Left lung (tissue), 10 donors: ENCODE data around the gene ATP6V0A4. TPM values are rescaled to one million over a fixed set of nuclear protein-coding genes. Genes with fewer than 3 reads are reported as not detected.

ENCODE experiments used
- ATAC-seq: fragments of 200-7000 bp; cut with Tn5 transposase; one replicate; pipeline ENCODE4 v1.9.1; 2020; ENCODE audit warnings: moderate library complexity
- DNase-seq, 4 donors: peaks; one replicate each; pipeline ENCODE4 v3.0.0-alpha.2; 2013 to 2020
- H3K27ac ChIP-seq, 2 donors: fragments of 200-600 bp; sonication (generic) in 1 of 2; one replicate each; pipeline versions ENCODE4 v1.5.0 to v1.8.0; 2020 to 2021
- H3K27me3 ChIP-seq, 2 donors: fragments of 200-600 bp; sonication (generic) in 1 of 2; one replicate each; pipeline versions ENCODE4 v1.5.0 to v1.8.0; 2020 to 2021
- H3K36me3 ChIP-seq, 2 donors: fragments of 200-600 bp; sonication (generic) in 1 of 2; one replicate each; pipeline versions ENCODE4 v1.5.0 to v1.8.0; 2020 to 2021
- H3K4me1 ChIP-seq, 2 donors: fragments of 200-600 bp; one replicate each; pipeline ENCODE4 v1.8.0; 2021
- H3K4me3 ChIP-seq, 2 donors: fragments of 200-600 bp; sonication (generic) in 1 of 2; one replicate each; pipeline versions ENCODE4 v1.5.0 to v1.8.0; 2020 to 2021; ENCODE audit warnings: mild to moderate bottlenecking in 1 of 2
- H3K9me3 ChIP-seq, 2 donors: fragments of 200-600 bp; sonication (generic) in 1 of 2; one replicate each; pipeline versions ENCODE4 v1.5.0 to v1.8.0; 2020 to 2021
- intact Hi-C, 2 donors: fragments of 100-400 bp; cut with DNase I; formaldehyde crosslinking; loops; one replicate each; pipeline versions ENCODE4 v1.11.2 to v1.14.2; 2022
- polyA plus RNA-seq, 6 donors: library from polyadenylated mRNA; unstranded; fragments of 120-200 nt; gene quantifications; one replicate each; pipeline ENCODE4 v1.2.1, GENCODE V29; 2013; ENCODE audit not compliant: insufficient read length in 6 of 6
- total RNA-seq, 2 donors: library from RNA; stranded (reverse); fragmentation: NEBNext Ultra II Directional; extraction: Animal tissue kit (Norgen Biotek cat#: 25700); gene quantifications; one replicate each; pipeline ENCODE4 v1.2.1, GENCODE V29; 2021
- TF ChIP-seq, protein P1 (sequence below), 2 donors: fragments of 200-600 bp; sonication (generic) in 1 of 2; IDR thresholded peaks; one replicate each; pipeline versions ENCODE4 v1.5.0 to v1.8.0; 2021; ENCODE audit warnings: antibody characterized with exemption in 2 of 2
- donor health status: DM: no; HTN: yes; CAD: no.
- donor health status: DM: no; HTN: no; CAD: no.

The ATP6V0A4 gene
- total and polyA plus RNA-seq, 8 donors = 0.52 to 7.3 (median 0.87) TPM

DNA sequence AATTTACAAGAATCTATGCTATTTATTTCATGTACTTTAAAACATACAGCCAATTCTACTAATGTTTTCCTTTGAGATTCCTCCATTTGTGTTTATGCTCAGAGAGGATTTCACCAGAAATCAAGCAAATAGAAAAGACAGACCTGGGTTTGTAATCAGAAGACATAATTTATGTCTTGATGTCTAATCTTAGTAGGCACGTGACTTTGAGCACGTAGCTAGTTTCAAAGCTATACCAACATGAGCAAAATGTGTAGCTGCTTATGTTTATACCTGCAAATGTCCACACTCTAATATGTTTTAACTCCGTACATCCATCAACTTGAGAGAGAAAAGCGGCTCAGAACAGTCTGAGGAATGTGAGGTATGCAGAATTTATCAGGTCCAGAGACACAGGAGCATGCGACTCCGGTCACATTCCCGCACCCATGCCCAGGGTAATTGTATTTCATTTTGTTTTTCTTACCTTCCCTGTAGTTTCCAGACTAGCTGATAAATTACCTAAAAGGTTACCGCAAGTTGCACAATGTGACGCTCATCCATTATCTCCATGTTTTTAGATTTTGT, 136.8 kb downstream of the ATP6V0A4 start:
- ATAC-seq (no peak), DNase-seq (no peak)
- no peak overlapping the region for H3K27ac ChIP-seq
- H3K4me1 ChIP-seq = no peaks in the 10 kb centered on the region
- no peaks in the 10 kb centered on the region for H3K9me3 ChIP-seq
- H3K27me3 ChIP-seq = peaks cover 0 to 19% of the 10 kb centered on the region in 2 donors
- TF ChIP-seq, protein P1, sequence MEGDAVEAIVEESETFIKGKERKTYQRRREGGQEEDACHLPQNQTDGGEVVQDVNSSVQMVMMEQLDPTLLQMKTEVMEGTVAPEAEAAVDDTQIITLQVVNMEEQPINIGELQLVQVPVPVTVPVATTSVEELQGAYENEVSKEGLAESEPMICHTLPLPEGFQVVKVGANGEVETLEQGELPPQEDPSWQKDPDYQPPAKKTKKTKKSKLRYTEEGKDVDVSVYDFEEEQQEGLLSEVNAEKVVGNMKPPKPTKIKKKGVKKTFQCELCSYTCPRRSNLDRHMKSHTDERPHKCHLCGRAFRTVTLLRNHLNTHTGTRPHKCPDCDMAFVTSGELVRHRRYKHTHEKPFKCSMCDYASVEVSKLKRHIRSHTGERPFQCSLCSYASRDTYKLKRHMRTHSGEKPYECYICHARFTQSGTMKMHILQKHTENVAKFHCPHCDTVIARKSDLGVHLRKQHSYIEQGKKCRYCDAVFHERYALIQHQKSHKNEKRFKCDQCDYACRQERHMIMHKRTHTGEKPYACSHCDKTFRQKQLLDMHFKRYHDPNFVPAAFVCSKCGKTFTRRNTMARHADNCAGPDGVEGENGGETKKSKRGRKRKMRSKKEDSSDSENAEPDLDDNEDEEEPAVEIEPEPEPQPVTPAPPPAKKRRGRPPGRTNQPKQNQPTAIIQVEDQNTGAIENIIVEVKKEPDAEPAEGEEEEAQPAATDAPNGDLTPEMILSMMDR (IDR thresholded peaks at IDR 0.05) = no peak
- no peaks in the 10 kb centered on the region for H3K36me3 ChIP-seq
- intact Hi-C loops = no loop called here
- H3K4me3 ChIP-seq = no peak overlapping the region

DNA sequence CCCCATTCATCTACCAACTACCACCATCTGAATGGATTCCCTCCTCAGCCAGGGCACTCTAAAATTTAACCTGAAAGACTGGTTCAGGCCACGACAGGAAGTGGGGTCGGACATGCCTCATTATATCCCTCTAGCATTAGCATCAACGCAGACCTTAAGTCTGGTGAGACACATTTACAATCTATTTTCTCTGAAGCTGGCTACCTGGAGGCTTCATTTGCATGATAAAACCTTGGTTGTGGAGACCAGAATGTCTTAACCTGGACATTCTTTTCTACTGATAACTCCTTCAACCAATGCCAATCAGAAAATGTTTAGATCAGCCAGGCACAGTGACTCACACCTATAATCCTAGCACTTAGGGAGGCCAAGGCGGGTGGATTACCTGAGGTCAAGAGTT, 139.1 kb downstream of the ATP6V0A4 start:
- TF ChIP-seq, protein P1 (IDR thresholded peaks at IDR 0.05) = no peak
- H3K4me3 ChIP-seq = no peak overlapping the region
- H3K36me3 ChIP-seq = no peaks in the 10 kb centered on the region
- intact Hi-C loops = no loop called here
- no peaks in the 10 kb centered on the region for H3K4me1 ChIP-seq
- ATAC-seq = no peak
- H3K9me3 ChIP-seq = peaks cover 0 to 10% of the 10 kb centered on the region in 2 donors
- DNase-seq = no peak
- no peak overlapping the region for H3K27ac ChIP-seq
- H3K27me3 ChIP-seq = peaks cover 0 to 2% of the 10 kb centered on the region in 2 donors

DNA sequence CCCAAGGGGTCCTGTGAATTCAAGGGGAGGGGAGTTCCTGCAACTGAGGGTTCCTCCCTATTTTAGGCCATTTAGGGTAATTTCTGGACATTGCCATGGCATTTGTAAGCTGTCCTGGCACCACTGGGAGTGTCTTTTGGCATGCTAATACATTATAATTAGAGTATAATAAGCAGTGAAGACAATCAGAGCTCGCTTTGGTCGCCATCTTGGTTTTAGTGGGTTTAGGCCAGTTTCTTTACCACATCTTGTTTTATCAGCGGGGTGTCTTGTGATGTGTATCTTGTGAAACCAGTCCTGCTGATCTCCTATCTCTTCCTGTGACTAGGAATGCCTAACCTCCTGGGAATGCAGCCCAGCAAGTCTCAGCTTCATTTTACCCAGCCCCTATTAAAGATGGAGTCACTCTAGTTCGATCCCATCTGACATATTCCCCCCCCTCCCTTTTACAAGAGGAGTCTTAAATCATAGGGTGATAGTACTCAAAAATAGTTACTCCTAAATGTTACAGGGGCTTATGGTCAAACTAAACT, 140.1 kb downstream of the ATP6V0A4 start:
- H3K36me3 ChIP-seq = no peaks in the 10 kb centered on the region
- DNase-seq (no peak), ATAC-seq (no peak)
- H3K9me3 ChIP-seq = peaks cover 0 to 12% of the 10 kb centered on the region in 2 donors
- intact Hi-C loops = no loop called here
- H3K27ac ChIP-seq = no peak overlapping the region
- no peak overlapping the region for H3K4me3 ChIP-seq
- TF ChIP-seq, protein P1 (IDR thresholded peaks at IDR 0.05) = no peak
- H3K27me3 ChIP-seq = no peaks in the 10 kb centered on the region
- H3K4me1 ChIP-seq = no peaks in the 10 kb centered on the region

- no peak for ATAC-seq
- no peaks in the 10 kb centered on the region for H3K4me1 ChIP-seq
- no peaks in the 10 kb centered on the region for H3K27me3 ChIP-seq
- H3K27ac ChIP-seq = no peak overlapping the region
- intact Hi-C loops = no loop called here
- TF ChIP-seq, protein P1 (IDR thresholded peaks at IDR 0.05) = no peak
- H3K36me3 ChIP-seq = no peaks in the 10 kb centered on the region
- no peak for DNase-seq
- no peak overlapping the region for H3K4me3 ChIP-seq
- peaks cover 0 to 14% of the 10 kb centered on the region in 2 donors for H3K9me3 ChIP-seq
Measured at GRCh38 chr7:138656952-138657351, 141.0 kb downstream of the ATP6V0A4 start.

Other genes with a start within 250 kb of the ATP6V0A4 start
- under 1 TPM in 1 of 2 donors, not detected in 1; 0.26 TPM for gene SVOPL, start 96.8 kb downstream of the ATP6V0A4 start, total RNA-seq
- gene SVOPL, start 96.8 kb downstream of the ATP6V0A4 start, polyA plus RNA-seq = 1 to 10 TPM; 1.9 to 3.8 (median 2.9) TPM
- 10 to 100 TPM in 1 of 2 donors, under 1 TPM in 1; 0.05 to 32.8 TPM for gene TMEM213, start 202 bp downstream of the ATP6V0A4 start, total RNA-seq
- 1 to 10 TPM in 2 of 6 donors, under 1 TPM in 4; 0.40 to 1.3 (median 0.84) TPM for gene TMEM213, start 202 bp downstream of the ATP6V0A4 start, polyA plus RNA-seq
- gene KIAA1549, start 183.2 kb upstream of the ATP6V0A4 start, total RNA-seq = 1 to 10 TPM; 4.1 to 4.8 TPM
- gene KIAA1549, start 183.2 kb upstream of the ATP6V0A4 start, polyA plus RNA-seq = 10 to 100 TPM; 13.9 to 16.9 (median 15.6) TPM
- 10 to 100 TPM in 1 of 2 donors, 1 to 10 TPM in 1; 8.4 to 12.4 TPM for gene ZC3HAV1L, start 237.8 kb upstream of the ATP6V0A4 start, total RNA-seq
- 10 to 100 TPM; 23.1 to 27.9 (median 24.5) TPM for gene ZC3HAV1L, start 237.8 kb upstream of the ATP6V0A4 start, polyA plus RNA-seq